TTC549 (cell line): ENCODE results near the gene ACAA1.
A peak's percentile ranks its signal among the peaks of the same experiment; 100 is the strongest.

Source experiments
- FAIRE-seq: peaks from 2 replicates; lab custom pipeline; 2012; peaks lifted over from hg19 to GRCh38; lab: Jason Lieb, UNC

ACAA1 gene

GRCh38 chr3:38136777-38137614, at the start of gene ACAA1:
Gene ACAA1 (minus strand): TSS chr3:38137127. CDS start chr3:38137035, 92 bp downstream.
- FAIRE-seq = peak; percentile 94

- no peak for FAIRE-seq
These were observed 40.3 kb upstream of the ACAA1 start for GRCh38 chr3:38177181-38177580.

DNA sequence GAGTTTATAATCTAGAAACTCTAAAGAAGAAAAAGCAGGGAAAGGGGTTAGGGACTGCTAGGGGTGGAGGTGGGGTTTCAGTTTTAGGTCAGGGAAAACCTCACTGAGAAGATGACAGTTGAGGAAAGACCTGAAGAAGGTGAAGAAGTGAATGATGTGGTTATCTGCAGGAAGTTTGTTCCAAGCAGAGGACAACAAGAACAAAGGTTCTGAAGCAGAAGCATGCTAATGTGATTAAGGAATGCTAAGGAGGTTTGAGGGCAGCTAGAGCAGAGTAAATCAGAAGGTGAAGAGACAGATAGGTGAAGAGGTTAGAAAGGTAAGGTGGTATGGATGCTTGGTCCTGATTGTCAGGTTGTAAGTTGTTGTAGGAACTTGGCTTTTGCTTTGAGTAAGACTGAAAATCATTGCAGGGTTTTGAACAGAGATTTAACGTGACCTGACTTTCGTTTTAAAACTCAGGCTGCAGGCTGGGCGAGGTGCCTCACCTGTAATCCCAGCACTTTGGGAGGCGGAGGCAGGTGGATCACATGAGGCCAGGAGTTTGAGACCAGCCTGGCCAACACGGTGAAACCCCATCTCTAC, 37.0 kb upstream of the ACAA1 start:
- FAIRE-seq = no peak

- no peak for FAIRE-seq
These were observed 34.7 kb upstream of the ACAA1 start for GRCh38 chr3:38171622-38172021.

DNA sequence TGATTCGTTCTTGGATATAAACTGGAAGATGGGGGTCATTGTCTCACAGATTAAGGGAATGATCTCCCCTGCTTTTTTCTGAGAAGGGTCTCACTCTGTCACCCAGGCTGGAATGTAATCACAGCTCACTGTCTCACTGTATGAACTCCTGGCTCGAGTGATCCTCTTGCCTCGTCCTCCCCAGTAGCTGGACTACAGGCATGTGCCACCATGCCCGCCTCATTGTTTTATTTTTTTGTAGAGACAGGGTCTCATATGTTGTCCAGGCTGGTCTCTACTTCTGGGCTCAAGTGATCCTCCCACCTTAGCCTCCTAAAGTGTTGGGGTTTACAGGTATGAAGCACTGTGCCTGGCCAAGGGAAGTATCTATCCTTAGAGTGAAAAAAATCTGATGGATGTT, 33.8 kb upstream of the ACAA1 start:
- FAIRE-seq = no peak

GRCh38 chr3:38169027-38169317, 32.0 kb upstream of the ACAA1 start:
- FAIRE-seq = no peak

DNA sequence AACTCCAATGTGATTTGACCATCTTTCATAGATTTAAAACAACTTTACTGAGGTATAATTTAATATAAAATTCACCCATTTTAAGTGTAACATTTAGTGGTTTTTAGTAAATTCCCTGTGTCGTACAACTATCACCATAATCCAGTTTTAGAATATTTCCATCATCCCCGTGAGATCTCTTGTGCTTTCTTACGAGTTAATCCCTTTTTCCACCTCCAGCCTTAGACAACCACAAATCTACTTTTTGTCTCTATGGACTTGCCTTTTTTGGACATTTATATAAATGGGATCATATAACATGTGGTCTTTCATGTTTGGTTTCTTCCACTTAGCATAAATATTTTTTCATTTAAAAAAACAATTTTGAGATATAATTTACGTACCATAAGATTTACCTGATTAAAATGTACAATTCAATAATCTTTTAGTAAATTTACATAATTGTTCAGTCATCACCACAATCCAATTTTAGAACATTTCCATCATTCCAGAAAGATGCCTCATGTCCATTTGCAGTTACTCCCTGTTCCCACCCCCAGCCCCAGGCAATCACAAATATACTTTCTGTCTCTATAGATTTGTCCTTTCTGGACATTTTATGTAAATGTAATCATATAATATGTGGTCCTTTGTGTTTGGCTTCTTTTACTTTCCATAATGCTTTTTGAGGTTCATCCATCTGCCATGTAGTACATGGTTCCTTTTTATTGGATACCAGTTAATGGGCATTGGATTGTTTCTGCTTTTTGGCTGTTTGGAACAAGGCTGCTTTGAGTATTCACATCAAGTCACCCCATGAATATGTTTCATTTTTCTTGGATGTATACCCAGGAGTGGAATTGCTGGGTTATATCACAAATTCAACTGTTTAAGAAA, 31.5 kb upstream of the ACAA1 start:
- FAIRE-seq = no peak

GRCh38 chr3:38167591-38167990, 30.7 kb upstream of the ACAA1 start:
- FAIRE-seq = no peak

GRCh38 chr3:38165722-38166387, 28.9 kb upstream of the ACAA1 start:
- no peak for FAIRE-seq

DNA sequence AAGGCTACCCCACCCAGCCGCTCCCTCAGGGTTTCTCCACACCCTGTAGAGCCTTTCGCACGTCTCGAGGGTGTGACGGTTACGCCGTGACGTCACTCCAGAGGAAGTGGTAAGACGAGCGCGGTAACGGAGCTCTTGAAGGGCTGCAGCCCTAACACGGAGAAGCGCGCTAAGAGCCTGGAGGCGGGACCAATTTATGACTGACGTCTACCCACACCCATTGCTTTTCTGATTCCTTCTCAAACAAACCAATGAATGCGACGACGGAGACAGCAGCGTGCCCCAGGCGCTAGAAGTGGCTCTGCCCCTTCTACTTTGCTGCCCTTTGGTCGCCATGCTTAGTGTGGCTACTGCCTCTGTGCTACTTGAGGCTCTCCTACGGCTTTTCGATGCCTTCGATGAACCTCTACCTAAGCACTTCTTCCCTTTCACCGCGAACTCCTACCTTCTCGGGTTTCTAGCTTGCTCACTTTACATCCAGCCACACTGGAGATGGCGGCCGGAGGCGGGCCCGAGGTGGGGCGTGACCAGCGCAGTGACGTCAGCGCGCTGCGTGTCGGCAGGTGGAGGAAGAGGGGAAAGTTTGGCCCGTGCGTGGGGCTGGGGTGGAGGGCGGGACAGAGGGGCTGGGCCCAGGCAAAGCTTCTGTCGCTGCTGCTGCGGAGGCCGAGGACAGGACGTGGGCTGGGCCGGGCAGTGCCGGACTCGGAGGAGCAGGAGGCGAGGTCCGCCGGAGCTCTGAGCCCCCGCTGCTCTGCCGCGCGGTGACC, 28.2 kb upstream of the ACAA1 start, which contains the start of gene OXSR1:
Gene OXSR1, plus strand, starts transcription at position 586 of the 770 bp plus-strand sequence. CDS start 340 bp downstream, outside the sequence.
- peak; percentile 92 for FAIRE-seq

- no peak for FAIRE-seq
These were observed 27.7 kb upstream of the ACAA1 start for GRCh38 chr3:38164643-38164951.

GRCh38 chr3:38163841-38164642, 27.1 kb upstream of the ACAA1 start:
- no peak for FAIRE-seq

GRCh38 chr3:38163117-38163840, 26.4 kb upstream of the ACAA1 start:
- no peak for FAIRE-seq

DNA sequence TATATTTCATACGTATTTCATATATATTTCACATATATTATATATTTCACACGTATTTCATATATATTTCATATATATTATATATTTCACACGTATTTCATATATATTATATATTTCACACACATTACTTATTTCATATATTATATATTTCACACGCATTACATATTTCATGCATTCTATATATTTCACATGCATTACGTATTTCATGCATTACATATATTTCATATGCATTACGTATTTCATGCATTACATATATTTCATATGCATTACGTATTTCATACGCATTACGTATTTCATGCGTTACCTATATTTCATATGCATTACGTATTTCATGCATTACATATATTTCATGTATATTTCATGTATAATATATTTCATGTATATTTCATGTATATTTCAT, 23.8 kb upstream of the ACAA1 start:
- peak; percentile 5 for FAIRE-seq

DNA sequence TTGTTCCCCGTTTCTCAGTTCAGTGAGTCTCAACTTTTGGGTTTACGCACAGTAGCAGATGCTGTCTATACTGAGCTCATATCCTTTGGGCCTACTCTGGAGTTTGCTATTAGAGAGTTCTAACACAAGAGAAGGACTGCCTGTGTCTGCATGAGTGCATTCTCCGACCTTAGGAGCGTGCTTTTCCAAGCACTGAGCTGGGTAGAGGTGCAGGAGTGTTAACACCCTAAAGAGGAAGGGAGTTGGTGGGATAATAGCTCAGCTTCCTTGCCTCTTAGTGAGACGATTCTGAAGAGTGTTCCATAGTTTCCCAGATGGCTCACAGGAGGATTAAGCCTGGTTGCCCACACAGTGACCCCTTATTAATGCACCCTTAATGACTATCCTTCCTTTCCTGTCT, 21.5 kb upstream of the ACAA1 start:
- FAIRE-seq = no peak

DNA sequence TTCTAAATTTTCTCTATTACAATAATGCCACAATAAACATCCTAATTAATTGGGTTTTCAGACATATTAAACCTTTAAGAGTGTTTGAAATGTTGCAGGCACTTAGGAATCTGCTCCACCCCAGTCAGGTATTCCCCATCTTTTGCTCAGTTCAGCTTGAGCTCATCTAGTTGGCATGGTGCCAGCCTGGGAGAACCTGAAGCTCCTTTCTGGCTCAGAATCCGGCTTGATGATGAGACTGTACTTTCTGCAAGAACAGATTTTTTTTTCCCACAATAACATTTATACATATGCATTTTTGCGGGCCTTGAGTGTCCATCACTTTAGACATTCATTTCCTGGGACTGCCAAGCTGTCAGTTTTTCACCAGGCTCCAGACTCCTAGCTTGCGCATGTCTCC, 20.7 kb upstream of the ACAA1 start:
- no peak for FAIRE-seq

DNA sequence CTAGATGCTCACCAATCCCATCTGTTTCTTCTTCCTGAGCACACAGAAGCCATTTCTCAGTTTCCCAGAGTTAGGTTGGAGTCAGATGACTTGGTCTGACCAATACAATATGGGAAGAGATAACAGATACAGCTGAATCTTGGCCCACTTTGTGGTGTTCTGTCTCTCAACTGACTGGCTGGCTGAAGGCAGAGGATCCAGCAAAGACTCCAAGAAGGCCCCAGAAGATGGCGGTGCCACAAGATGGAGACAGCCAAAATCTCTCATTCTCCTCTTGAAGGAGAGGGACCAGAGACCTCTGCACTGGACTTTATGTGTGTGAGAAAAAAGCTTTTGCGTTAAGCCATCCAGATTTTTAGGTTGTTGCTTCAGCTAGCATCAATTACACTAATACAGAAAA, 20.2 kb upstream of the ACAA1 start:
- no peak for FAIRE-seq

- FAIRE-seq = no peak
These were observed 18.9 kb upstream of the ACAA1 start for GRCh38 chr3:38155825-38156224.

DNA sequence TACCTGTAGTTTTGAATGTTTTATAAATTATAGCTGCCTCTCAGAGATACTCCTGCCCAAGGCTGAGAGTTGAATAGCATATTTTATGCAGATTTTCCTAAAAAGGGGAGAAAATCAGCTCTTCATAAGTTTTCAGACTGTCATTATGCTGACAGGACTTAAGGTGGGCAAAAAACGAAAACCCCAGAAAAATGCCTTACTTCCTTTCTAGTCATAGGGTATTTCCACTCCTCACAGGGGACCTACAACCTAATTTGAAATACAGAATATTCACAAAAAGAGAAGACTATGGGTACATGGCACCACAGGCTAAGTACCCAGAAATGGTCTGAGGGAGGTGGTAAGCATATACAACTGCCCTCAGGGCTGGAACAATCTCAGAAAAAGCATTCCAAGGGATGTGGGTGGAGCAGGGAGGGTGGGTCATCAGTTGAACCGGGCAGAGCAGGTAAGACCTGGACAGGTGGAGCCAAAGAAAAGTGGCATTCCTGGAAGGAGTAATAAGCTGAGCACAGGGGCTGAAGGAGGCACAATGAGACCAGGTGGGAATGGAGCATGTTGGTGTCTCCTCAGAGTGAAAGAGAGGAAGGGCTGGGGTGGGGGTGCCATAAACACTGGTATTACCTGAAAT, 17.8 kb upstream of the ACAA1 start:
- no peak for FAIRE-seq

DNA sequence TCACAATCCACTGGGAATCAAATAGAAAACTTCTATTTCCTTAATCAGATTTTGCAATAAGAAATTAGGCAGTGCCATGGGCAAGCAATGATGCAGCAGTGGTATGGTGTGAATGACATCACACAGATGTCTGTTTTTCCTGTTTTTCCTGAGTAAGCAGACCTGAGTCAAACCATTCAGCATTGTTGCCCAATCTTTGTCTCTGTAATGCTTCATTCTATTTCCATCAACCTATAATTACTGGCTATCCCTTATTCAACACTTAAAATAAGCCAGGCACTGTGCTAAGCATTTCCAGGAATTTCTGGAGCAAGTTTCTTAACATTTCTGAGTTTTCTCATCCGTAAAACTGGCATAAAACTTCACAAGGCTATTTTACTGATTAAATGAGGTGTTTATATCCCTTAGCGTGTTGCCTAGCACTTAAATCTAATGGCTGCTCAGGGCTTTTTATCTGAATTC, 17.1 kb upstream of the ACAA1 start:
- FAIRE-seq = no peak
